Common myeloid progenitor, CD34-positive (primary cell): ENCODE measurements around the gene MCRS1.

ENCODE experiments used
- CTCF ChIA-PET: fragments of 350-600 bp; sonication (Branson Sonifier 250); formaldehyde crosslinking; loops from one replicate; lab custom pipeline; 2021; ENCODE audit warnings: antibody characterized with exemption; lab: Charles Lee
- POLR2A ChIA-PET: fragments of 350-600 bp; sonication (Branson Sonifier 250); formaldehyde crosslinking; loops from one replicate; lab custom pipeline; 2021; ENCODE audit warnings: antibody characterized with exemption; lab: Charles Lee
- DNase-seq, 3 donors: peaks; one replicate each; pipeline versions ENCODE4 v3.0.0 to v3.0.0-alpha.2; 2013
- H3K27ac ChIP-seq, 2 experiments: 1 replicate in 1 of 2; 2 replicates in 1 of 2; pipeline ENCODE4 v1.7.0; 2013; ENCODE audit warnings: inconsistent platforms in 2 of 2, low read length in 2 of 2, mild to moderate bottlenecking in 2 of 2, low read depth in 1 of 2, moderate library complexity in 1 of 2; ENCODE audit not compliant: severe bottlenecking in 2 of 2, insufficient read depth in 1 of 2, poor library complexity in 1 of 2
- H3K27me3 ChIP-seq, 5 experiments: replicated peaks in 2 of 5; 1 replicate in 3 of 5; 2 replicates in 2 of 5; pipeline versions ENCODE4 v1.6.1 to v1.7.0; 2013; ENCODE audit warnings: low read length in 4 of 5, mild to moderate bottlenecking in 2 of 5, moderate library complexity in 2 of 5, inconsistent platforms in 1 of 5; ENCODE audit not compliant: insufficient read depth in 5 of 5, control insufficient read depth in 4 of 5
- H3K36me3 ChIP-seq, 4 experiments: 1 replicate in 2 of 4; 2 replicates in 2 of 4; pipeline versions ENCODE4 v1.6.1 to v1.7.0; 2013; ENCODE audit warnings: low read length in 3 of 4, control low read depth in 1 of 4, mild to moderate bottlenecking in 1 of 4; ENCODE audit not compliant: control insufficient read depth in 4 of 4, insufficient read depth in 4 of 4
- H3K4me1 ChIP-seq, 4 experiments: 1 replicate in 3 of 4; 2 replicates in 1 of 4; pipeline versions ENCODE4 v1.6.1 to v1.7.1; 2013; ENCODE audit warnings: low read length in 3 of 4, mild to moderate bottlenecking in 3 of 4, control low read depth in 1 of 4, inconsistent platforms in 1 of 4, moderate library complexity in 1 of 4; ENCODE audit not compliant: control insufficient read depth in 4 of 4, insufficient read depth in 4 of 4; ENCODE audit errors: control extremely low read depth in 1 of 4
- H3K4me3 ChIP-seq, 7 experiments: 1 replicate in 4 of 7; 2 replicates in 3 of 7; pipeline versions ENCODE4 v1.5.1 to v1.7.0; 2013; ENCODE audit warnings: mild to moderate bottlenecking in 7 of 7, low read length in 6 of 7, moderate library complexity in 6 of 7, inconsistent platforms in 2 of 7, low read depth in 2 of 7, control low read depth in 1 of 7; ENCODE audit not compliant: insufficient read depth in 4 of 7, control insufficient read depth in 1 of 7; ENCODE audit errors: extremely low read depth in 1 of 7
- H3K9me3 ChIP-seq, 5 experiments: 1 replicate in 4 of 5; 2 replicates in 1 of 5; pipeline versions ENCODE4 v1.6.1 to v1.7.1; 2013; ENCODE audit warnings: low read length in 4 of 5, mild to moderate bottlenecking in 2 of 5, inconsistent platforms in 1 of 5, low read depth in 1 of 5, moderate library complexity in 1 of 5; ENCODE audit not compliant: control insufficient read depth in 4 of 5, insufficient read depth in 2 of 5; ENCODE audit errors: control extremely low read depth in 1 of 5
- WGBS: methylation state at CpG from one replicate; pipeline ENCODE4 v1.1.5; 2013; ENCODE audit not compliant: insufficient coverage; 5-methylcytosine and 5-hydroxymethylcytosine counted together

MCRS1 gene

GRCh38 chr12:49562831-49563230 lies 5.1 kb downstream of the MCRS1 start:
- no peak overlapping the region for H3K4me3 ChIP-seq
- H3K27me3 ChIP-seq = no peaks in the 10 kb centered on the region
- H3K4me1 ChIP-seq = peaks cover 0 to 39% (median 29%) of the 10 kb centered on the region in 4 experiments
- POLR2A ChIA-PET = interaction anchor here (0.7 kb wide), 1 partner anchor 8 kb away, joined by 3 read pairs; no protein-coding TSS in a partner anchor
- H3K27ac ChIP-seq = no peak overlapping the region
- DNase-seq = no peak
- peaks cover 14 to 70% (median 51%) of the 10 kb centered on the region in 4 experiments for H3K36me3 ChIP-seq
- no peaks in the 10 kb centered on the region for H3K9me3 ChIP-seq
- WGBS = 100% methylated on average over 6 of the region's 6 CpGs
- CTCF ChIA-PET = interaction anchor here (1.4 to 19.6 kb wide), 3 partner anchors 10 to 231 kb away, joined by 5 to 223 read pairs (median 107); no protein-coding TSS in a partner anchor

- H3K4me1 ChIP-seq = peaks cover 0 to 35% (median 25%) of the 10 kb centered on the region in 4 experiments
- no peak for DNase-seq
- WGBS = 98% methylated on average over 6 of the region's 6 CpGs
- no peaks in the 10 kb centered on the region for H3K9me3 ChIP-seq
- CTCF ChIA-PET = interaction anchor here (1.4 to 19.6 kb wide), 3 partner anchors 9 to 230 kb away, joined by 5 to 223 read pairs (median 107); no protein-coding TSS in a partner anchor
- POLR2A ChIA-PET = interaction anchor here (0.7 kb wide), 1 partner anchor 8 kb away, joined by 3 read pairs; no protein-coding TSS in a partner anchor
- H3K27ac ChIP-seq = no peak overlapping the region
- peaks cover 14 to 76% (median 56%) of the 10 kb centered on the region in 4 experiments for H3K36me3 ChIP-seq
- no peak overlapping the region for H3K4me3 ChIP-seq
- no peaks in the 10 kb centered on the region for H3K27me3 ChIP-seq
Observed at GRCh38 chr12:49562233-49562632, 5.7 kb downstream of the MCRS1 start.

- H3K4me1 ChIP-seq = peaks cover 0 to 21% (median 15%) of the 10 kb centered on the region in 4 experiments
- 86% methylated on average over 5 of the region's 7 CpGs for WGBS
- no peaks in the 10 kb centered on the region for H3K27me3 ChIP-seq
- DNase-seq = no peak
- no peak overlapping the region for H3K27ac ChIP-seq
- ChIA-PET CTCF (interaction anchor here (0.7 to 19.6 kb wide), 3 partner anchors 8 to 76 kb away, joined by 3 to 223 read pairs (median 107); no protein-coding TSS in a partner anchor), POLR2A (no interaction called here)
- H3K9me3 ChIP-seq = no peaks in the 10 kb centered on the region
- H3K36me3 ChIP-seq = peaks cover 14 to 89% (median 63%) of the 10 kb centered on the region in 4 experiments
- H3K4me3 ChIP-seq = no peak overlapping the region
Observed at GRCh38 chr12:49560695-49561094, 7.2 kb downstream of the MCRS1 start.

GRCh38 chr12:49559011-49559675 lies 8.8 kb downstream of the MCRS1 start:
- DNase-seq = no peak
- Histone ChIP-seq H3K4me1 (peaks cover 0 to 5% (median under 1%) of the 10 kb centered on the region in 4 experiments), H3K4me3 (no peak overlapping the region), H3K27ac (no peak overlapping the region), H3K27me3 (no peaks in the 10 kb centered on the region), H3K9me3 (no peaks in the 10 kb centered on the region), H3K36me3 (peaks cover 14 to 82% (median 63%) of the 10 kb centered on the region in 4 experiments)
- WGBS = 96% methylated on average over 13 of the region's 17 CpGs
- ChIA-PET CTCF (interaction anchor here (0.9 to 19.6 kb wide), 4 partner anchors 6 to 47 kb away, joined by 3 to 223 read pairs (median 55); no protein-coding TSS in a partner anchor), POLR2A (no interaction called here)

- Histone ChIP-seq H3K36me3 (peaks cover 14 to 78% (median 59%) of the 10 kb centered on the region in 4 experiments), H3K4me1 (no peaks in the 10 kb centered on the region), H3K9me3 (no peaks in the 10 kb centered on the region), H3K4me3 (no peak overlapping the region), H3K27ac (no peak overlapping the region), H3K27me3 (no peaks in the 10 kb centered on the region)
- ChIA-PET CTCF (interaction anchor here (1.2 to 19.6 kb wide), 2 partner anchors 21 to 30 kb away, joined by 3 to 223 read pairs; no protein-coding TSS in a partner anchor), POLR2A (interaction anchor here (0.7 kb wide), 1 partner anchor 19 kb away, joined by 4 read pairs; no protein-coding TSS in a partner anchor)
- DNase-seq = no peak
- whole genome bisulfite sequencing = 96% methylated on average over 11 of the region's 13 CpGs
Observed at GRCh38 chr12:49558526-49558925, 9.4 kb downstream of the MCRS1 start.

GRCh38 chr12:49557917-49558215 lies 10.1 kb downstream of the MCRS1 start:
- Histone ChIP-seq H3K36me3 (peaks cover 11 to 71% (median 53%) of the 10 kb centered on the region in 4 experiments), H3K4me1 (no peaks in the 10 kb centered on the region), H3K9me3 (no peaks in the 10 kb centered on the region), H3K4me3 (no peak overlapping the region), H3K27me3 (no peaks in the 10 kb centered on the region), H3K27ac (no peak overlapping the region)
- 94% methylated on average over 4 of the region's 7 CpGs for WGBS
- ChIA-PET CTCF (interaction anchor here (9.7 to 19.6 kb wide), 2 partner anchors 6 to 22 kb away, joined by 107 to 223 read pairs; partner anchors contain the start of gene MCRS1), POLR2A (interaction anchor here (0.7 kb wide), 1 partner anchor 18 kb away, joined by 4 read pairs; no protein-coding TSS in a partner anchor)
- DNase-seq = no peak
